Measurements from ENCODE around the gene MKLN1. TPM values are rescaled to one million over a fixed set of nuclear protein-coding genes. Genes with fewer than 3 reads are reported as not detected.

Gene MKLN1
- total and polyA plus RNA-seq, 10 of the 15 experiments (the other 5 are each of a cell fraction or from before 2014, with no cell fraction given): 13.6 to 55.8 (median 29.3) TPM

- Histone ChIP-seq H3K79me2 (ENCODE audit: control insufficient read depth, insufficient read depth, low read length) (no peaks in the 10 kb centered on the region), H3K4me1 (ENCODE audit: control insufficient read depth, insufficient read depth, low read length) (no peaks in the 10 kb centered on the region; the same call in 1 of the 2 replicates), H3K4me3 (no peak overlapping the region), H3K27me3 (replicated peaks in 1 of 2; ENCODE audit: control insufficient read depth in 2 of 2, insufficient read depth in 2 of 2, low read length in 1 of 2) (no peaks in the 10 kb centered on the region), H3K4me2 (ENCODE audit: control insufficient read depth, insufficient read depth) (no peak overlapping the region), H3K9ac (ENCODE audit: control insufficient read depth, insufficient read depth, low read length) (no peak overlapping the region), H3K27ac (ENCODE audit: control insufficient read depth, insufficient read depth) (no peak overlapping the region), H3K36me3 (ENCODE audit: control insufficient read depth in 2 of 2, insufficient read depth in 2 of 2, low read length in 1 of 2) (no peaks in the 10 kb centered on the region), H2AFZ (ENCODE audit: control insufficient read depth, low read depth, low read length) (no peak overlapping the region), H4K20me1 (ENCODE audit: control insufficient read depth, insufficient read depth) (no peaks in the 10 kb centered on the region), H3K9me3 (replicated peaks; ENCODE audit: control insufficient read depth, insufficient read depth, low read length) (no peaks in the 10 kb centered on the region)
- DNase-seq (ENCODE audit: low read depth, low spot score): no peak
- WGBS (ENCODE audit: insufficient coverage, insufficient replicate concordance, low lambda C conversion rate, missing lambda C conversion rate): 69% methylated on average over 11 of the region's 11 CpGs
- no peak for TF ChIP-seq ZBTB40 (IDR thresholded peaks at IDR 0.05; ENCODE audit: borderline replicate concordance)
- TF ChIP-seq CUX1 (IDR thresholded peaks at IDR 0.05; ENCODE audit: insufficient replicate concordance, low read depth, low read length): no peak
- TF ChIP-seq HDGF (IDR thresholded peaks at IDR 0.05): no peak
- no peak for TF ChIP-seq CTCF (IDR thresholded peaks at IDR 0.05 in 2 of 3, conservative IDR thresholded peaks at IDR 0.05 in 1 of 3; ENCODE audit: control insufficient read depth in 2 of 3, extremely low read depth in 1 of 3, insufficient read depth in 1 of 3, low read depth in 3 of 3, low read length in 3 of 3)
- no peak for TF ChIP-seq KDM1A (IDR thresholded peaks at IDR 0.05; ENCODE audit: borderline replicate concordance)
- no peak for TF ChIP-seq IRF3 (IDR thresholded peaks at IDR 0.05)
- no peak for TF ChIP-seq MYC (IDR thresholded peaks at IDR 0.05; ENCODE audit: insufficient read depth, insufficient read length, insufficient replicate concordance, low read length, severe bottlenecking)
- TF ChIP-seq ZNF24 (IDR thresholded peaks at IDR 0.05): no peak
- TF ChIP-seq RFX5 (IDR thresholded peaks at IDR 0.05; ENCODE audit: low read depth, low read length): no peak
- TF ChIP-seq GATAD2B (conservative IDR thresholded peaks at IDR 0.05; ENCODE audit: low read depth): no peak
- ChIA-PET SMC1A (ENCODE audit: uncharacterized antibody, unreplicated experiment) (no interaction called here), CTCF (no interaction called here), POLR2A (no interaction called here), RAD21 (ENCODE audit: unreplicated experiment) (no interaction called here)
- intact Hi-C loops (cut with micrococcal nuclease; ENCODE audit: unreplicated experiment): no loop called here
- in situ Hi-C loops (cut with MboI): no loop called here
- BruUV-seq (replicated peaks): no TSS peak
- no peak for ATAC-seq
- no peak for FAIRE-seq
These were observed 190.9 kb downstream of the MKLN1 start for GRCh38 chr7:131518626-131519025.

All from GM12878 (cell line).